Stimulated activated CD8-positive, alpha-beta memory T cell treated with anti-CD3 and anti-CD28 coated beads, Interleukin-12 subunit alpha, Interleukin-12 subunit beta, amount 100 ng/mL, for 24 hours (primary cell): Measurements from ENCODE around the gene HRG.
"Not testable (repeated sequence)": the region's sequence is repeated elsewhere in the genome, so short reads cannot be mapped to it uniquely, and the experiment has no call there.

Experiments used
- DNase-seq: peaks from one replicate; pipeline ENCODE4 v3.0.0-alpha.2; 2020; ENCODE audit errors: extremely low read depth

Gene HRG, protein sequence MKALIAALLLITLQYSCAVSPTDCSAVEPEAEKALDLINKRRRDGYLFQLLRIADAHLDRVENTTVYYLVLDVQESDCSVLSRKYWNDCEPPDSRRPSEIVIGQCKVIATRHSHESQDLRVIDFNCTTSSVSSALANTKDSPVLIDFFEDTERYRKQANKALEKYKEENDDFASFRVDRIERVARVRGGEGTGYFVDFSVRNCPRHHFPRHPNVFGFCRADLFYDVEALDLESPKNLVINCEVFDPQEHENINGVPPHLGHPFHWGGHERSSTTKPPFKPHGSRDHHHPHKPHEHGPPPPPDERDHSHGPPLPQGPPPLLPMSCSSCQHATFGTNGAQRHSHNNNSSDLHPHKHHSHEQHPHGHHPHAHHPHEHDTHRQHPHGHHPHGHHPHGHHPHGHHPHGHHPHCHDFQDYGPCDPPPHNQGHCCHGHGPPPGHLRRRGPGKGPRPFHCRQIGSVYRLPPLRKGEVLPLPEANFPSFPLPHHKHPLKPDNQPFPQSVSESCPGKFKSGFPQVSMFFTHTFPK

DNA sequence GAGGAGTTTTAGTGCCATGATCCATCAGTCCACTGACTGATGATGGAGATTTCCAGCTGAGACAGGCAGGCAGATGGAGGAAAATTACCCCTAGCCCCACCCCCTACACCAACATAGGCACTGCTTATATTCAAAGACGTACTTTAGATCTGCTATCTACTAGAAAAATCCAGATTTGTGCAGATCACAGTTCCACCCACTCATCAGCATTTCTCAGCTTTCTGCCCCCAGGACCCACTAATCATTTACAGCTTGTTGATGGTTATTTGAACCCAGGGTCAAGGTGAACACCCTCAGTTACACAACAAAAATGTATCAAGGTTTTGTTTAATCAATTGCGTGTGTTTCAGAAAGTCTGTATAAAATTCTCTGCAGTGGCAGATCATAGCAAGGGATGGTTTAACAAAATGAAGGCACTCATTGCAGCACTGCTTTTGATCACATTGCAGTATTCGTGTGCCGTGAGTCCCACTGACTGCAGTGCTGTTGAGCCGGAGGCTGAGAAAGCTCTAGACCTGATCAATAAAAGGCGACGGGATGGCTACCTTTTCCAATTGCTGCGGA lies at the start of gene HRG:
Gene HRG (plus strand): TSS at position 390 of the 564 bp plus-strand sequence. CDS start 18 bp downstream, at position 408.
- no peak for DNase-seq

DNA sequence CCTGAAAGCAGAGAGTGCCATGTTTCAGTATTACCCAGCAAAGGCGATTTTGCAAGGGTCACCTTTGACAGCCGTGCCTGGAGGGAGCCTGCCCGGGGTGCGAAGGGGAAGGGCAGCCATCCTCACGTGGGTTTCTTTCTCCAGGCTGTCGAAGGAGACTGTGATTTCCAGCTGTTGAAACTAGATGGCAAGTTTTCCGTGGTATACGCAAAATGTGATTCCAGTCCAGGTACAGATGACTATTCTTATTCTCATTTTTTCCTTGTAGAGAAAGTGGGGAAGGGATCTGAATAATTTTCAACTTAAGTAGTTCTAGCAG lies 49.6 kb upstream of the HRG start:
- no peak for DNase-seq

GRCh38 chr3:186617036-186617946 lies 48.5 kb upstream of the HRG start:
- DNase-seq: peak; percentile 60

DNA sequence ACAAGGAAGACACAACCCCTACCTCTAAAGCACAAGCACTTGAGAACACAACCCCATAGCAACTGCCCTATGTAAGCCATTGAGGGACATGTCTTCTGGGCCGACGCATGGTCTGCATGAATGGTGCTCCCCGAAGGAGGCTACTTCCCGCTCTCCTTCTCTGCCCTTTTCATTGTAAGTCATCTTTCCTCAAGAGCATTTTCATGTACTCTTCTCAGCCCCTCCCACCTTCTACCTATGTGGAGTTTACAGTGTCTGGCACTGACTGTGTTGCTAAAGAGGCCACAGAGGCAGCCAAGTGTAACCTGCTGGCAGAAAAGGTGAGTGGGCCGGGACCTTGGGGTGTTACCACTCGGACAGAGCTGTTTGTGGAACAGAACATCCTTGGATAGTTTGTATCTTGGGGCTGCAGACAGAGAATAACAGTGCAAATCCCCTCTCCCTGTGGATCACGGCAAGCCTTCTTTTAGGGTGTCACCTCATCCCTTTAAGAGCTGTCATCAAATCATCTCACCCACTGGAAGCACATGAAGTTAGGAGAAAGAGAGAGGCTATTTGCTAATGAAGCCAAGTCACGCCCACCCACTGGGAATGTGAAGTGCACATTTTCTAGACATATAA lies 47.4 kb upstream of the HRG start:
- DNase-seq: no peak

DNA sequence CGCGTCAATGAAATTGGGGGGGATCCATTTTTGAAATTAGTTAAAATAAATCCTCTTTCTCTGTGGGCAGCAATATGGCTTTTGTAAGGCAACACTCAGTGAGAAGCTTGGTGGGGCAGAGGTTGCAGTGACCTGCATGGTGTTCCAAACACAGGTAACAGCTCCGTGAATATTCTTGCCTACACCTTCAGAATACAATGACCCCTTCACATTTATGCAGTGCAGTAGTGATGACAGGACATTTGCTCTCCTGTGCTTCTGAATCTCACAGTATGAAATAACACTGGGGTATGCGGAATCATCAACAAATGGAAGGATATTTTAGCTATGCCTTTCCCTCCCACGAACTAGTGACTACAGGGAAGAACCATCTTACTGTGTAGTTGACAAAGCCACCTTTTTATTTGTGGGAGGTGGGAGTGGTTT lies 46.0 kb upstream of the HRG start:
- no peak for DNase-seq

GRCh38 chr3:186620213-186621092 lies 45.4 kb upstream of the HRG start:
- DNase-seq: no peak

DNA sequence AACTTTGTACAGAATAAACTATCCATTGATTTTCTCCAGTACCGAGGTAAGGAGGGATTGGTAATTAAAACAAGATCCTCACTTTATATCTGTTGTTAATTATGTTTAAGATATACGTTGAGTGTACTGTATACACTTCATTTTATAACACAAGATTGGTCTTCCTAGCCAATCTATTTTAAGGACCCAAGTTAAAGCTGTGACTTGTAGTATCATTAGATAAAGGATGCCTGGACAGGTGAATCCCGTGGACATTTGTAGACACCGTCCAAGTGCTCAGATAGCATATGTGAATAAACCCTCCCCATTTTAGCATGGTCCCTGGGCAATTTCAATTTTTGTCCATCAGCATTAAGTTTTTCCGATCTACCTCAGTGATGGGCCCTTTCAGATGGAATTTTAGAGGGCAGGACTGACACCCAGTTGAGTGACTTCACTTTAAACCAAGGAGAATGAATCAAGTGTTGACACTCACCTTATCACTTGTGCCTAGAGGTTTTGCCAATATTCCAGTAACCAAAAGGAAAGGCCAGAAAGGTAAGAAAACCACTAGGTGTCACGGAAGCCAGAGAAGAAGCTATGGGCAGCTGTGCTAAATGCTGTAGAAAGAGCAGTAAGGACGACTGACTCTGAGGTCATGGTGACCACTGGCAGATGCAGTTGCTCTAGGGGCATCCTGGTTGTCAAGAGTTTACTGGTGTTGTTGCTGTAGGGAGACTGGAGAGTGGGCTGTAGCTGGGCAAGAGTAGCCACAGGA lies 43.7 kb upstream of the HRG start:
- no peak for DNase-seq

GRCh38 chr3:186622651-186623310 lies 43.0 kb upstream of the HRG start:
- DNase-seq: no peak

- no peak for DNase-seq
These were observed 41.2 kb upstream of the HRG start for GRCh38 chr3:186624598-186624997.

- DNase-seq: no peak
These were observed 40.2 kb upstream of the HRG start for GRCh38 chr3:186625600-186626042.

DNA sequence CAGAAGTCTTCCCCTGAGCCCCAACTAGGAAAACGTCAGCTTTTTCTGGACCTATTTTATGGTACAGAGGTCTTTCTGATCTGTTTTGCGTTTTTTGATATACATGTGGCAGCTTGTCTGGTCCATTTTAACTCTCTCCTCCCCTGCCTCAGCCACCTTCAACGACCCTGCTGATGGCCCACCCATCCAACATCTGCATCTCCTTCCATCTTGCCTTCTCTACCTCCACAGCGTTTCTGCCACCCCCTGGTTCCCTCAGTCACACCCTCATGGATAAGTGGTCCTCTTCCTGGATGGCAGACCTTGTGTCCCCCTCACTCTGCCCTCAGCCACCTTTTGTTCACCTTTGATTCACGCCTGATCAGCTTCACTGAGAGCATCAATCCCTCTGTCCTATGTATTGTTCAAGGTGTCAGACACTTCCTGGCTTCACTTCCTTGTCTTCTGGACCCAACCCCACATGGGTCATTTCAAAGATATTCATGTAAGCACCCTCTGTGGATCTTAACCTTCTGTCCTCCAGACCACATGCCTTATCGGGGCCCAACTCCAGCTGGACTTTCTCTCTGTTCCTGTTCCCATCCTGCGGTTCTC lies 39.5 kb upstream of the HRG start:
- no peak for DNase-seq

- no peak for DNase-seq
These were observed 37.9 kb upstream of the HRG start for GRCh38 chr3:186627852-186628414.

GRCh38 chr3:186628756-186629155 lies 37.1 kb upstream of the HRG start:
- DNase-seq: no peak

DNA sequence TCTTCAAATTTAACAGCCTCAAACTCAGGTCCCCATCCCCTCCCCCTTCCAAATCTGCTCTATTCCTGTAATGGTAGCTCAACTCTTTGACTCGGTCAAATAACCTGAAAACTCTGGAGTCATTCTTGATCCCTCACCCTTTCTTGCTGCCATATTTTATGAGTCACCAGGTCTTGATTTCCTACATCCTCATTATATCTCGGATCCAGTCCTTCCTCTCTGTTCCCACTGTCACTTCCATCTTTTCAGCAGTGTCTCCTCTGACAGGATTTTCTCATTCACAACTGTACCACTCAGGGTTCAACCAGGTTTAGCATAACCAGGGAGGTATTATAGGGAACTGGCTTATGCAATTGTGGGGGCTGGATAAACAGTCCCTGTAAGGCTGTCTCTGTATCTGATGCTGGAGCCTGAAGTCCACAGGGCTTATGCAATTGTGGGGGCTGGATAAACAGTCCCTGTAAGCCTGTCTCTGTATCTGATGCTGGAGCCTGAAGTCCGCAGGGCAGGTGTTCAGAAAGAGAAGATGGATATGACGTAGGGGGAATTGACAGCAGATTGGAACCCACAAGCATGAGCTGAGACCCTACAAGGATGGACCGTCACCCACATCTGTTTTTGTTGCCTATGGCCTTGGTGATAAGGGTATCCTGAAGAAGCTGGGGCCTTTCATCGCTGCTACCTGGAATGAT lies 34.7 kb upstream of the HRG start:
- DNase-seq: no peak

DNA sequence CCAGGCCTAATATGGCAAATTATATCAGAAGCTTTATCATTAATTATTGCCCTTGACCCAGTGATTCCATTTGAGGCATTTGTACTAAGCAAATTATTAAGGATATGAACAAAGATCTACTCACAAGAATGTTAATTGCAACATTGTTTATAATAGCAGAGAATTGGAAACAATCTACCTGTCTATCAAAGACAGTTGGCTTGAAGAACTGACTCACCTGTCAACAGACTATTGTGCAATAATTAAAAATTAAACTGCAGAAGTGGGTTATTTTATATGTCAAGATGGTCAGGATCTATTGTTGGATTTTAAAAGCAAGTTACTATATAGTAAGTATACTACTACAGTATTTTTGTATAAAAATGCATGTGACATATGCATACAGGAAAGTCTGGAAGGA lies 32.3 kb upstream of the HRG start:
- DNase-seq: no peak

- DNase-seq: not testable (repeated sequence)
These were observed 31.6 kb upstream of the HRG start for GRCh38 chr3:186634207-186634606.

DNA sequence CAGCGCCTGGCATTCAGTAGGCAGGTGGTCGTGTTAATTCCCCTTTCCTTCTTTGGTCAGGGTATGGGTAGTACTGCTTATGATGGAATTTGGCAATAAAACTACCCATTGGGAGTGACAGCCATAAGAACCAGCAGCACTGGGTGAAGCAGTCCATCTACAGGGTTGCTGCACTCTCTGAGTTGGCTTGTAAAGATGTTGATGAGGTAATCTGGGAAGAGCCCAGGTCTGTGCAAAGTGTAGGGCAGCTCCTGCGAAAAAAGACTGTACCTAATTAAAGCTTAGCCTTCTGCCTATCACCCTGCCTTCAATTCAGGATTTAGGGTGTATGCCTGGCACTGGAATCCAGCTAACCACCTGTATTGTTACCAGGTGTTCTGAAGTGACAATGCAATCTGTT lies 30.3 kb upstream of the HRG start:
- DNase-seq: no peak

- DNase-seq: no peak
These were observed 29.3 kb upstream of the HRG start for GRCh38 chr3:186636536-186636935.
